ENCODE measurements around the gene CD40.

The CD40 gene

DNA sequence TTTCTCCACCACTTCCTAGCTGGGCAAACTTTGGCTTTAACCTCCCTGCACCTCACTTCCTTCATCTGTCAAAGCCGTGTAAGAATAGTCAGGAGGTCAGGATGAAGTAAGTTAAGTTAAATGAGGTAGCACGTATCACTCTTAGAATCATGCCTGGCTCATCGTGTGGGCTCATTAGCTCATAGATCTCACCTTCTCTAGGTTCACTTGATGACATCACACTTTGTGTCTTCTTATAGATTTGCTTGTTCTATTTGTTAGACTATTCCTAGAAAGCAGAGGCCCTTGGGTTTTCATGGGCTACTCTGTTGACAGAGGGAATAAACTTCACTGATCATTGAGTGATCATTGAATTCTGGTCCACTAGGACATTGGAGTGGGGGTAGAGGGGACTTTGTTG is 16.2 kb upstream of the CD40 start:
- H3K9me3 ChIP-seq (ENCODE audit: insufficient read depth, low read length): no peaks in the 10 kb centered on the region
- no peak overlapping the region for H3K9ac ChIP-seq (ENCODE audit: low read length)
- no peaks in the 10 kb centered on the region for H3K36me3 ChIP-seq (ENCODE audit: low read length)
- no peaks in the 10 kb centered on the region for H3F3A ChIP-seq (ENCODE audit: insufficient read depth)
- no peaks in the 10 kb centered on the region for H3K79me2 ChIP-seq (ENCODE audit: insufficient read depth, low read length)
- H3K4me2 ChIP-seq (ENCODE audit: low read depth, low read length, poor library complexity, severe bottlenecking): no peak overlapping the region
- no peak overlapping the region for H3K27ac ChIP-seq (ENCODE audit: low read depth, low read length)
- H4K20me1 ChIP-seq (ENCODE audit: low read depth, low read length): no peaks in the 10 kb centered on the region
- TF ChIP-seq EZH2phosphoT487 (conservative IDR thresholded peaks at IDR 0.05; ENCODE audit: low read length): no peak
- TF ChIP-seq CTCF (IDR thresholded peaks at IDR 0.05; ENCODE audit: insufficient read depth, low read length, poor library complexity, severe bottlenecking): no peak
- no peaks in the 10 kb centered on the region for H3K9me2 ChIP-seq (replicated peaks; ENCODE audit: insufficient read depth, low read length)
- H3K4me3 ChIP-seq (ENCODE audit: insufficient read depth, low read length, poor library complexity, severe bottlenecking): no peak overlapping the region
- H2AFZ ChIP-seq (ENCODE audit: low read depth, low read length, severe bottlenecking): no peak overlapping the region
- no peaks in the 10 kb centered on the region for H3K27me3 ChIP-seq (ENCODE audit: low read length)

- Histone ChIP-seq H3K27ac (ENCODE audit: low read depth, low read length) (no peak overlapping the region), H3K27me3 (ENCODE audit: low read length) (no peaks in the 10 kb centered on the region), H3K9me3 (ENCODE audit: insufficient read depth, low read length) (no peaks in the 10 kb centered on the region), H3K9ac (ENCODE audit: low read length) (no peak overlapping the region), H4K20me1 (ENCODE audit: low read depth, low read length) (no peaks in the 10 kb centered on the region), H3K4me3 (ENCODE audit: insufficient read depth, low read length, poor library complexity, severe bottlenecking) (no peak overlapping the region), H3K36me3 (ENCODE audit: low read length) (no peaks in the 10 kb centered on the region), H3K4me2 (ENCODE audit: low read depth, low read length, poor library complexity, severe bottlenecking) (no peak overlapping the region), H2AFZ (ENCODE audit: low read depth, low read length, severe bottlenecking) (no peak overlapping the region), H3K79me2 (ENCODE audit: insufficient read depth, low read length) (no peaks in the 10 kb centered on the region), H3K9me2 (replicated peaks; ENCODE audit: insufficient read depth, low read length) (no peaks in the 10 kb centered on the region), H3F3A (ENCODE audit: insufficient read depth) (no peaks in the 10 kb centered on the region)
- TF ChIP-seq CTCF (IDR thresholded peaks at IDR 0.05; ENCODE audit: insufficient read depth, low read length, poor library complexity, severe bottlenecking): no peak
- no peak for TF ChIP-seq EZH2phosphoT487 (conservative IDR thresholded peaks at IDR 0.05; ENCODE audit: low read length)
These were observed 15.2 kb upstream of the CD40 start for GRCh38 chr20:46102940-46103339.

DNA sequence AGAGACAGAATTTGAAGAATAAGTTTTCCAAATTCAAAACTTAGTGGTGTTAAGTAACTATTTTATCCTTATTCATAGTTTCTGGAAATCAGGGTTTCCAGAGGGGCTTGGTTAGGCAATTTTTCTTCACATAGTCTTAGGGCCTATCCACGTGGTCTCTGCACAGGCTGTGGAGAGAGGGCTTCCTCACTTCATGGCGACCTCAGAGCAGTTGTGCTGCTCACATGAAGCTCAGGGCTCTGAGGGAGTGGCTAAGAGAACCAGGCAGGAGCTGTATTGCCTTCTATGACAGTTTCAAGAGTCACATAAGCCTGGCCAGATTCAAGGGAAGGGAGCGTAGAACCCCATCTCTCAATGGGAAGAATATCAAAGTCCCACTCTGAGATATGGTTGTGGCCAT is 13.9 kb upstream of the CD40 start:
- Histone ChIP-seq H3K27ac (ENCODE audit: low read depth, low read length) (no peak overlapping the region), H3K9me3 (ENCODE audit: insufficient read depth, low read length) (no peaks in the 10 kb centered on the region), H3K79me2 (ENCODE audit: insufficient read depth, low read length) (no peaks in the 10 kb centered on the region), H3K27me3 (ENCODE audit: low read length) (no peaks in the 10 kb centered on the region), H3F3A (ENCODE audit: insufficient read depth) (no peaks in the 10 kb centered on the region), H3K4me3 (ENCODE audit: insufficient read depth, low read length, poor library complexity, severe bottlenecking) (no peak overlapping the region), H3K36me3 (ENCODE audit: low read length) (no peaks in the 10 kb centered on the region), H4K20me1 (ENCODE audit: low read depth, low read length) (no peaks in the 10 kb centered on the region), H3K9ac (ENCODE audit: low read length) (no peak overlapping the region), H3K9me2 (replicated peaks; ENCODE audit: insufficient read depth, low read length) (no peaks in the 10 kb centered on the region), H3K4me2 (ENCODE audit: low read depth, low read length, poor library complexity, severe bottlenecking) (no peak overlapping the region), H2AFZ (ENCODE audit: low read depth, low read length, severe bottlenecking) (no peak overlapping the region)
- TF ChIP-seq CTCF (IDR thresholded peaks at IDR 0.05; ENCODE audit: insufficient read depth, low read length, poor library complexity, severe bottlenecking) (no peak), EZH2phosphoT487 (conservative IDR thresholded peaks at IDR 0.05; ENCODE audit: low read length) (no peak)

GRCh38 chr20:46107061-46107460 is 11.1 kb upstream of the CD40 start:
- Histone ChIP-seq H3K27me3 (ENCODE audit: low read length) (no peaks in the 10 kb centered on the region), H3K9ac (ENCODE audit: low read length) (no peak overlapping the region)

More at GRCh38 chr20:46107061-46107460, 11.1 kb upstream of the CD40 start:
- no peak for TF ChIP-seq CTCF (IDR thresholded peaks at IDR 0.05; ENCODE audit: insufficient read depth, low read length, poor library complexity, severe bottlenecking)
- no peak for TF ChIP-seq EZH2phosphoT487 (conservative IDR thresholded peaks at IDR 0.05; ENCODE audit: low read length)
- H3F3A ChIP-seq (ENCODE audit: insufficient read depth): no peaks in the 10 kb centered on the region
- H3K9me2 ChIP-seq (replicated peaks; ENCODE audit: insufficient read depth, low read length): no peaks in the 10 kb centered on the region
- no peaks in the 10 kb centered on the region for H4K20me1 ChIP-seq (ENCODE audit: low read depth, low read length)
- H3K36me3 ChIP-seq (ENCODE audit: low read length): no peaks in the 10 kb centered on the region
- no peak overlapping the region for H3K4me3 ChIP-seq (ENCODE audit: insufficient read depth, low read length, poor library complexity, severe bottlenecking)
- H3K79me2 ChIP-seq (ENCODE audit: insufficient read depth, low read length): no peaks in the 10 kb centered on the region
- no peaks in the 10 kb centered on the region for H3K9me3 ChIP-seq (ENCODE audit: insufficient read depth, low read length)
- no peak overlapping the region for H3K27ac ChIP-seq (ENCODE audit: low read depth, low read length)
- H3K4me2 ChIP-seq (ENCODE audit: low read depth, low read length, poor library complexity, severe bottlenecking): no peak overlapping the region
- H2AFZ ChIP-seq (ENCODE audit: low read depth, low read length, severe bottlenecking): no peak overlapping the region
